HG02642 (cell line): Measurements from ENCODE around the gene COL13A1.

Experiments used
- ATAC-seq: cut with Tn5 transposase; IDR thresholded peaks from one replicate; pipeline ENCODE4 v1.9.1; 2021; ENCODE audit warnings: mild to moderate bottlenecking; ENCODE audit not compliant: unreplicated experiment, poor library complexity

Gene COL13A1

GRCh38 chr10:69980672-69981071, 179.0 kb downstream of the COL13A1 start:
- no peak for ATAC-seq

- no peak for ATAC-seq
These were observed 186.4 kb downstream of the COL13A1 start for GRCh38 chr10:69988094-69988493.

DNA sequence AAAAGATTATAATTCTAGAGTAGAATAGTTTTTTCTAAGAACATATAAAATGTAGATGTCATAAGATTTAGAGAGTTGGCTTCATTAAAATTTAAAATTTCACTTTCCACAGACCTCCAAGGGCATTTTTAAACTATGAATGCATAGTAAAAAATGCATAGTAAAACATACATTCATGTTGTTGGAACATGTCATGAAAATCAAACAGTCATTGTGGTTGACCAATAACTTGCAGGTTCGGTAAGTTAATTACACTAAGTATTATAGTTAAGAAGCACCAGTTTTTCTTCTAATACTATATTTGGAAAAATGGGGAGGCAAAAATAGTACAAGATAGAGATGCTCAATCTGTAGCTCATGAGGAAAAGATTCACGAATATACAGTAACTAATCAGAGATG, 189.4 kb downstream of the COL13A1 start:
- ATAC-seq = no peak

- ATAC-seq = no peak
These were observed 192.6 kb downstream of the COL13A1 start for GRCh38 chr10:69994262-69994661.

DNA sequence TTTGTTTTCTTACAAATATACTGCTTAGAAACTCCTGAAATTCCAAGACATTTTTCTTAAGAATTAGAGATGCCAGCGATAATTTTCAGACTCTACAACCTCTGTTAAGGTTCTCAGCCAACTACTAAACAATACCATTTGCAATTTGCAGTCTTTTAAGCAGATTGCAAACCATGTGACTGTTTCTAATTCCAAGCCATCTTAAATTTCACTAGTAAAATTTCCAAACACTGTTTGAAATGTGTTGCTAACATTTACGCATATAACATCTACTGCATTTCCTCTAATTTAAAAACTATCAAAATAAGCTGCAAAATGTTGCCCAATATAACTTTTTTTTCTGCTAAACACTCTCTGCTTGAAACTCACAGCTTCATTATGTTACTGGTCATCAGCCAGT, 194.9 kb downstream of the COL13A1 start:
- no peak for ATAC-seq

- no peak for ATAC-seq
These were observed 198.6 kb downstream of the COL13A1 start for GRCh38 chr10:70000262-70000661.

- no peak for ATAC-seq
These were observed 205.6 kb downstream of the COL13A1 start for GRCh38 chr10:70007116-70007820.
